ENCODE results near the gene SERPIND1. TPM values are rescaled to one million over a fixed set of nuclear protein-coding genes. Genes with fewer than 3 reads are reported as not detected.

The SERPIND1 gene
- total and polyA plus RNA-seq, 9 donors, result 0.22 to 5.0 (median 1.1) TPM

DNA sequence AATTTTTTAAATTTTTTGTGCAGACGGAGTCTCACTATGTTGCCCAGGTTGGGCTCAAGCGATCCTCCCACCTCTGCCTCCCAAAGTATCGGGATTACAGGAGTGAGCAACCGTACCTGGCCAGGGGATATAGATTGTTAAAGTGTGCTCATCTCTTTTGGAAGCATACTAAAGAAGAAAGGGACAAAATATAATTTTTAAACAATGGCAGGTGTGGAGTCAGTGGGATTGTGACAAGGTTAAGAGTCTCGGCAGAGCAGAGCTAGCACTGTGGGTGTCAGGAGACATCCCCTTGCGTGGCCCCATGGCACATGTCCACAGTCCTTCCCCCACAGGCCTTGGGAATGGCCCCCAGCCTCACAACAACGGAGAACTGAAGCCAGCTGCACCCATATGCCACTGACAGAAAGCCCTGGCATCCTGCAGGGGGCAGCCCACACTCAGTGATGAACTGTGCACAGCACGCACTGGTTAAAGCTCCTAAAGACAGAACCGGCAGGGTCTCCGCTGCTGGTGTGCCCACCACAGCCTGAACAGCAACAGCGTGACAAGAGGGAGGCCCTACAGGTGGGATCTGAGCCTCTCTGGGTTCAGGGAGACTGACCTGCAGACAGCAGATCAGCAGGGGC lies 29.9 kb downstream of the SERPIND1 start:
- no peaks in the 10 kb centered on the region for H3K36me3 ChIP-seq
- intact Hi-C loops (cut with DNase I), result no loop called here
- H3K27ac ChIP-seq, result no peak overlapping the region
- no peaks in the 10 kb centered on the region for H3K9me3 ChIP-seq
- no peaks in the 10 kb centered on the region for H3K4me1 ChIP-seq (ENCODE audit: insufficient read depth)
- no peaks in the 10 kb centered on the region for H3K27me3 ChIP-seq
- no peak overlapping the region for H3K4me3 ChIP-seq
- TF ChIP-seq EP300 (IDR thresholded peaks at IDR 0.05) (no peak), POLR2A (IDR thresholded peaks at IDR 0.05) (no peak)
- TF ChIP-seq, protein P1, sequence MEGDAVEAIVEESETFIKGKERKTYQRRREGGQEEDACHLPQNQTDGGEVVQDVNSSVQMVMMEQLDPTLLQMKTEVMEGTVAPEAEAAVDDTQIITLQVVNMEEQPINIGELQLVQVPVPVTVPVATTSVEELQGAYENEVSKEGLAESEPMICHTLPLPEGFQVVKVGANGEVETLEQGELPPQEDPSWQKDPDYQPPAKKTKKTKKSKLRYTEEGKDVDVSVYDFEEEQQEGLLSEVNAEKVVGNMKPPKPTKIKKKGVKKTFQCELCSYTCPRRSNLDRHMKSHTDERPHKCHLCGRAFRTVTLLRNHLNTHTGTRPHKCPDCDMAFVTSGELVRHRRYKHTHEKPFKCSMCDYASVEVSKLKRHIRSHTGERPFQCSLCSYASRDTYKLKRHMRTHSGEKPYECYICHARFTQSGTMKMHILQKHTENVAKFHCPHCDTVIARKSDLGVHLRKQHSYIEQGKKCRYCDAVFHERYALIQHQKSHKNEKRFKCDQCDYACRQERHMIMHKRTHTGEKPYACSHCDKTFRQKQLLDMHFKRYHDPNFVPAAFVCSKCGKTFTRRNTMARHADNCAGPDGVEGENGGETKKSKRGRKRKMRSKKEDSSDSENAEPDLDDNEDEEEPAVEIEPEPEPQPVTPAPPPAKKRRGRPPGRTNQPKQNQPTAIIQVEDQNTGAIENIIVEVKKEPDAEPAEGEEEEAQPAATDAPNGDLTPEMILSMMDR (IDR thresholded peaks at IDR 0.05), result no peak
- DNase-seq, result peak in 2 of 5 donors; percentile 25 to 54
- WGBS, 3 donors, result 62 to 70% (median 69%) methylated on average over 10 to 11 of the region's 11 CpGs

DNA sequence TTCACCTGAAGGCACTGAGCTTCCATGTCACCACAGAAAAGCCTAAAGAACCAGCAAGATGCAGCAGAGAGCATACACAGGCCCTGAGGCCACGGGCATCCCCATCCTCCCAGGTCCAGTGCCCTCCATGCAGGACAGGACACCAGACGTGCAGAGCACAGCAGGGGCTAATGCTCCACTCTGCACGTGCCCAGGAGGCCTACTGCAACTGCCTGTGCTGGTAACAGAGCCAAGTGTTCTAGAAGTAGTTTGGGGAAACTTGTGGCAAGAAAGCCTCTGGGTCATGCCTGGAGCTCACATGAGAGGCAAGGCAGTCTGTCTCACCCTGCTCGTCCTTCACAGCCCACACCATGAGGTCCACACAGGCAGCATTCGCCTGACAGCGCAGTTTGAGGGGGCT lies 30.7 kb downstream of the SERPIND1 start:
- no peak overlapping the region for H3K4me3 ChIP-seq
- no peaks in the 10 kb centered on the region for H3K36me3 ChIP-seq
- DNase-seq, result no peak
- intact Hi-C loops (cut with DNase I), result no loop called here
- TF ChIP-seq, protein P1 (IDR thresholded peaks at IDR 0.05), result no peak
- no peak for TF ChIP-seq POLR2A (IDR thresholded peaks at IDR 0.05)
- TF ChIP-seq EP300 (IDR thresholded peaks at IDR 0.05), result no peak
- H3K27me3 ChIP-seq, result no peaks in the 10 kb centered on the region
- WGBS, 3 donors, result 88 to 94% (median 89%) methylated on average over 6 of the region's 6 CpGs
- no peaks in the 10 kb centered on the region for H3K9me3 ChIP-seq
- H3K4me1 ChIP-seq (ENCODE audit: insufficient read depth), result no peaks in the 10 kb centered on the region
- no peak overlapping the region for H3K27ac ChIP-seq

DNA sequence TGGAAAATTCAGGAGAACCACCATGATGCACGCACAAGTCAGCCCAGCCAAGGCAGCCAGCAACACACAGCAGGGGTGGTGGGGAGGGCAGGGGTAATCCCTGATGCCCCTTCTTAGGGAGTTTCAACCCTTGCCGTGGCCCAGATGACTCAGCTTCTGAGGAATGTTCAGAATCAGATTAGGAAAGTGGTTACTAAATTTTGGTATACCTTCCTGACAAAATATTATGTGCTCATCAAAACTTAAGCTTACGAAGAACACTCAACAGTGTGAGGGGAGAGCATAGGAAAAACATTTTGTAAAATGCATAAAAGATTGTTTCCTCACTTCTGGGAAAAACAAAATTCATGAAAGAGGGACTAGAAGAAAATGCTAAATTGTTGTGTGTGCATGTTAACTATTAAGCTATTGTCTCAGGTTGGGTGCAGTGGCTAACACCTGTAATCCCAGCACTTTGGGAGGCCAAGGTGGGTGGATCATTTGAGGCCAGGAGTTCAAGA lies 32.1 kb downstream of the SERPIND1 start:
- WGBS, 3 donors, result 75 to 79% (median 78%) methylated on average over 3 of the region's 3 CpGs
- TF ChIP-seq EP300 (IDR thresholded peaks at IDR 0.05) (no peak), POLR2A (IDR thresholded peaks at IDR 0.05) (no peak)
- TF ChIP-seq, protein P1 (IDR thresholded peaks at IDR 0.05), result no peak
- intact Hi-C loops (cut with DNase I), result no loop called here
- no peaks in the 10 kb centered on the region for H3K4me1 ChIP-seq (ENCODE audit: insufficient read depth)
- no peaks in the 10 kb centered on the region for H3K9me3 ChIP-seq
- DNase-seq, result no peak
- no peak overlapping the region for H3K27ac ChIP-seq
- H3K36me3 ChIP-seq, result no peaks in the 10 kb centered on the region
- no peak overlapping the region for H3K4me3 ChIP-seq
- no peaks in the 10 kb centered on the region for H3K27me3 ChIP-seq

DNA sequence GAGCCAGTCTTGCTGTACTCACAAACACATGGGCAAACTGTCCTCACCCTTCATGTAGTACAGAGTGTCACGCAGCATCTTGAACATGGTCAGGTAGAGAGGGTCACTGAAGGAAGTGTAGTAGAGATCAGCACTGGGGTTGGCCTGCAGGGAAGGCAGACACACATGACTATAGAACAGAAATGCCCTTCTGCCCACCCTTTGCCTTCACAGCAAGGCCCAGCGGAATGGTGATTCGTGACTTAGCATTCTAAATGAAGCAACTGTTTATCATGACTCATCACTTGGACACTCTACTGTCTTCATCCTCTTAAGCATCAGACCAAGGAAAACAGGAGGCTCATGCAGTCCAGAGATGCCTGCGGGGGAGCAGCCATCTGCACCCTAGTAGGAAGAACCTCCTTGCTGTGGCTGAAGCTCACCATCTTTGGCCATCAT lies 33.4 kb downstream of the SERPIND1 start:
- no peak overlapping the region for H3K4me3 ChIP-seq
- H3K9me3 ChIP-seq, result no peaks in the 10 kb centered on the region
- H3K27ac ChIP-seq, result no peak overlapping the region
- intact Hi-C loops (cut with DNase I), result no loop called here
- TF ChIP-seq EP300 (IDR thresholded peaks at IDR 0.05) (no peak), POLR2A (IDR thresholded peaks at IDR 0.05) (no peak)
- TF ChIP-seq, protein P1 (IDR thresholded peaks at IDR 0.05), result no peak
- no peak for DNase-seq
- 70 to 80% (median 79%) methylated on average over 4 of the region's 4 CpGs for WGBS, 3 donors
- H3K36me3 ChIP-seq, result no peaks in the 10 kb centered on the region
- no peaks in the 10 kb centered on the region for H3K27me3 ChIP-seq
- no peaks in the 10 kb centered on the region for H3K4me1 ChIP-seq (ENCODE audit: insufficient read depth)
